H9 (cell line): ENCODE results near the gene NCEH1. TPM values are rescaled to one million over a fixed set of nuclear protein-coding genes. Genes with fewer than 3 reads are reported as not detected.

Experiments used
- DNase-seq: peaks from one replicate; pipeline ENCODE4 v3.0.0-alpha.2; 2017
- H2AFZ ChIP-seq: one replicate; pipeline ENCODE4 v1.6.1; 2013; ENCODE audit warnings: mild to moderate bottlenecking, low read length, control low read depth, moderate library complexity
- H2AK5ac ChIP-seq: 2 replicates; pipeline ENCODE4 v1.6.1; 2013; ENCODE audit warnings: low read length, control low read depth, mixed read lengths; ENCODE audit not compliant: insufficient read length
- H2BK120ac ChIP-seq: one replicate; pipeline ENCODE4 v1.6.1; 2013; ENCODE audit warnings: low read depth, mild to moderate bottlenecking, low read length, control low read depth, inconsistent platforms; ENCODE audit not compliant: poor library complexity, severe bottlenecking
- H2BK12ac ChIP-seq: 2 replicates; pipeline ENCODE4 v1.6.1; 2013; ENCODE audit warnings: low read length, control low read depth, mixed read lengths, low read depth; ENCODE audit not compliant: insufficient read length
- H2BK15ac ChIP-seq: 2 replicates; pipeline ENCODE4 v1.6.1; 2013; ENCODE audit warnings: low read depth, low read length, control low read depth
- H2BK20ac ChIP-seq: one replicate; pipeline ENCODE4 v1.6.1; 2013; ENCODE audit warnings: low read depth, mild to moderate bottlenecking, low read length, control low read depth, inconsistent platforms; ENCODE audit not compliant: poor library complexity, severe bottlenecking
- H2BK5ac ChIP-seq: 2 replicates; pipeline ENCODE4 v1.6.1; 2013; ENCODE audit warnings: low read length, control low read depth, mixed read lengths; ENCODE audit not compliant: insufficient read length
- H3K14ac ChIP-seq: 2 replicates; pipeline ENCODE4 v1.6.1; 2013; ENCODE audit warnings: low read length, control low read depth; ENCODE audit not compliant: insufficient read depth
- H3K18ac ChIP-seq: 2 replicates; pipeline ENCODE4 v1.6.1; 2013; ENCODE audit warnings: low read depth, mild to moderate bottlenecking, mixed read lengths, low read length, control low read depth; ENCODE audit not compliant: insufficient read length
- H3K23ac ChIP-seq: 2 replicates; pipeline ENCODE4 v1.6.1; 2013; ENCODE audit warnings: low read length, control low read depth, mixed read lengths, low read depth; ENCODE audit not compliant: insufficient read length
- H3K23me2 ChIP-seq: 2 replicates; pipeline ENCODE4 v1.6.1; 2013; ENCODE audit warnings: low read depth, mild to moderate bottlenecking, mixed read lengths, low read length, control low read depth; ENCODE audit not compliant: insufficient read length, poor library complexity, severe bottlenecking
- H3K27ac ChIP-seq: 2 replicates; pipeline ENCODE4 v1.5.1; 2013; ENCODE audit warnings: low read length, control low read depth, mixed read lengths, low read depth; ENCODE audit not compliant: insufficient read length
- H3K27me3 ChIP-seq: 2 replicates; pipeline ENCODE4 v1.6.1; 2013; ENCODE audit warnings: low read length, control low read depth, inconsistent platforms; ENCODE audit not compliant: insufficient read depth
- H3K4ac ChIP-seq: 2 replicates; pipeline ENCODE4 v1.6.1; 2013; ENCODE audit warnings: low read depth, mild to moderate bottlenecking, control low read depth, inconsistent platforms, low read length, moderate library complexity
- H3K4me1 ChIP-seq: 2 replicates; pipeline ENCODE4 v1.6.1; 2013; ENCODE audit warnings: low read length, control low read depth, inconsistent platforms; ENCODE audit not compliant: insufficient read depth
- H3K4me2 ChIP-seq: 2 replicates; pipeline ENCODE4 v1.6.1; 2013; ENCODE audit warnings: low read length, control low read depth, mixed read lengths; ENCODE audit not compliant: insufficient read length, insufficient read depth
- H3K56ac ChIP-seq: 2 replicates; pipeline ENCODE4 v1.6.1; 2013; ENCODE audit warnings: low read depth, mild to moderate bottlenecking, mixed read lengths, low read length, control low read depth; ENCODE audit not compliant: insufficient read length
- H3K79me1 ChIP-seq: 2 replicates; pipeline ENCODE4 v1.6.1; 2013; ENCODE audit warnings: low read depth, mild to moderate bottlenecking, moderate library complexity, low read length, control low read depth, inconsistent platforms; ENCODE audit not compliant: insufficient read depth, poor library complexity, severe bottlenecking
- H3K79me2 ChIP-seq: 2 replicates; pipeline ENCODE4 v1.6.1; 2013; ENCODE audit warnings: low read length, control low read depth, inconsistent platforms; ENCODE audit not compliant: insufficient read depth
- H3K9ac ChIP-seq: 2 replicates; pipeline ENCODE4 v1.6.1; 2013; ENCODE audit warnings: low read length, control low read depth, mixed read lengths; ENCODE audit not compliant: insufficient read length; ENCODE audit errors: extremely low read depth
- H3K9me3 ChIP-seq: one replicate; pipeline ENCODE4 v1.6.1; 2013; ENCODE audit warnings: low read depth, low read length, inconsistent platforms; ENCODE audit not compliant: control insufficient read depth
- H3T11ph ChIP-seq: one replicate; pipeline ENCODE4 v1.6.1; 2013; ENCODE audit warnings: mild to moderate bottlenecking, low read length, control low read depth, inconsistent platforms
- H4K20me1 ChIP-seq: one replicate; pipeline ENCODE4 v1.6.1; 2013; ENCODE audit not compliant: control insufficient read depth, insufficient read length, insufficient read depth
- H4K5ac ChIP-seq: 2 replicates; pipeline ENCODE4 v1.6.1; 2013; ENCODE audit warnings: low read depth, mild to moderate bottlenecking, mixed read lengths, low read length, control low read depth; ENCODE audit not compliant: insufficient read length
- H4K8ac ChIP-seq: replicated peaks from 2 replicates; pipeline ENCODE4 v1.6.1; 2013; ENCODE audit warnings: low read length, control low read depth, mixed read lengths, low read depth; ENCODE audit not compliant: insufficient read length
- H4K91ac ChIP-seq: 2 replicates; pipeline ENCODE4 v1.6.1; 2013; ENCODE audit warnings: low read depth, mild to moderate bottlenecking, moderate library complexity, mixed read lengths, low read length, control low read depth; ENCODE audit not compliant: insufficient read length
- H3K27ac Mint-ChIP-seq, 3 experiments: 2 replicates in 2 of 3; 3 replicates in 1 of 3; pipeline ENCODE4 v1.8.0; 2020 to 2021; ENCODE audit warnings: mixed read lengths in 3 of 3, mild to moderate bottlenecking in 1 of 3, moderate library complexity in 1 of 3
- H3K27me3 Mint-ChIP-seq: 2 replicates; pipeline ENCODE4 v1.8.0; 2021; ENCODE audit warnings: low read depth, mild to moderate bottlenecking, moderate library complexity, mixed read lengths
- H3K36me3 Mint-ChIP-seq, 3 experiments: 2 replicates in 2 of 3; 3 replicates in 1 of 3; pipeline ENCODE4 v1.8.0; 2020 to 2021; ENCODE audit warnings: low read depth in 3 of 3, mixed read lengths in 3 of 3; ENCODE audit not compliant: insufficient read depth in 1 of 3
- H3K4me1 Mint-ChIP-seq, 2 experiments: 2 replicates each; pipeline ENCODE4 v1.8.0; 2020; ENCODE audit warnings: mixed read lengths in 2 of 2
- H3K4me3 Mint-ChIP-seq, 2 experiments: 2 replicates in 1 of 2; 3 replicates in 1 of 2; pipeline ENCODE4 v1.8.0; 2020 to 2021; ENCODE audit warnings: mild to moderate bottlenecking in 2 of 2, mixed read lengths in 2 of 2, moderate library complexity in 1 of 2
- H3K9me3 Mint-ChIP-seq, 2 experiments: 2 replicates in 1 of 2; 3 replicates in 1 of 2; pipeline ENCODE4 v1.8.0; 2020; ENCODE audit warnings: mild to moderate bottlenecking in 2 of 2, mixed read lengths in 2 of 2, moderate library complexity in 1 of 2
- WGBS: extraction: QIAGEN DNeasy Blood & Tissue Kit; methylation state at CpG from one replicate; pipeline ENCODE4 v1.1.7; 2013; ENCODE audit warnings: missing lambda C conversion rate, low lambda C conversion rate, mixed read lengths; ENCODE audit not compliant: insufficient read length; ENCODE audit errors: extremely low coverage; 5-methylcytosine and 5-hydroxymethylcytosine counted together
- total RNA-seq: library from RNA; stranded (reverse); gene quantifications from 2 replicates; pipeline ENCODE4 v1.2.1, GENCODE V29; 2021
- TF ChIP-seq, protein P1 (sequence below): fragments of 200-600 bp; sonication (generic); conservative IDR thresholded peaks from 3 replicates; pipeline ENCODE4 v1.8.0; 2021; ENCODE audit warnings: antibody characterized with exemption, mild to moderate bottlenecking

The NCEH1 gene
- total RNA-seq, 1 experiment from 2014 or later, result 2.3 TPM

DNA sequence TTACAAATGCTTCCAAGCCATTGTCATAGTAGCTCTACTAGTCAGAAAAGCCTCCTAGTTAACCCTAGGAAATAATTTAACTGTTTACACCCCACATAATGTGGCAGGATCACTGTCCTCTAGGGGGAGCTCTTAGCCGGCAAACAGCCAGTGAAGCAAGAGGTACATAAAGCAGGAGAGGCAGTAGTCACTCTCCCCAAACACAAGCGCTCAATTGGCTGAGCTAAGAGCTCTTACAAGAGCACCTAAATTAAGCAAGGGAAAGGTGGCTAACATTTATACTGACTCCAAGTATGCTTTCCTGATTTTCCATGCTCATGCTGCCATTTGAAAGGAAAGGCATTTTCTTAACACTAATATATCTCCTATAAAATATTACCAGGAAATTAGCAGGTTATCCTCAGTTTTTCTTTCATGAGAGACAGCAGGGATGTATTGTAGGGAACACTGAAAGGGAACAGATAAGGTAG, 37.6 kb downstream of the NCEH1 start:
- no peaks in the 10 kb centered on the region for H3K27me3 Mint-ChIP-seq
- whole genome bisulfite sequencing, result no CpG with 5 or more reads among the region's 2 CpGs
- no peak overlapping the region; a peak in 1 of 7 replicates for H3K27ac Mint-ChIP-seq
- Histone ChIP-seq H3T11ph (no peak overlapping the region), H3K4me2 (no peak overlapping the region), H3K9ac (no peak overlapping the region), H3K79me1 (no peaks in the 10 kb centered on the region), H2BK20ac (no peak overlapping the region), H2BK12ac (no peak overlapping the region), H4K20me1 (no peaks in the 10 kb centered on the region), H3K4ac (no peak overlapping the region), H3K56ac (no peak overlapping the region), H3K23ac (no peak overlapping the region), H2AFZ (no peak overlapping the region), H3K27ac (no peak overlapping the region), H3K27me3 (no peaks in the 10 kb centered on the region), H3K18ac (no peak overlapping the region), H3K9me3 (no peaks in the 10 kb centered on the region), H3K4me1 (peaks cover 5% of the 10 kb centered on the region), H2BK120ac (no peak overlapping the region), H4K91ac (no peak overlapping the region), H2BK5ac (no peak overlapping the region), H3K14ac (no peak overlapping the region), H3K79me2 (no peaks in the 10 kb centered on the region), H2BK15ac (no peak overlapping the region), H4K8ac (no peak overlapping the region), H2AK5ac (no peak overlapping the region), H3K23me2 (peaks cover 3% of the 10 kb centered on the region), H4K5ac (no peak overlapping the region)
- H3K4me1 Mint-ChIP-seq, result peaks cover 23 to 30% of the 10 kb centered on the region in 2 experiments
- H3K36me3 Mint-ChIP-seq, result peaks cover 0 to 4% (median 0%) of the 10 kb centered on the region in 3 experiments; a peak in 1 of 7 replicates
- peaks cover 4 to 6% of the 10 kb centered on the region in 2 experiments; a peak in 3 of 5 replicates for H3K9me3 Mint-ChIP-seq
- H3K4me3 Mint-ChIP-seq, result no peak overlapping the region
- TF ChIP-seq, protein P1, sequence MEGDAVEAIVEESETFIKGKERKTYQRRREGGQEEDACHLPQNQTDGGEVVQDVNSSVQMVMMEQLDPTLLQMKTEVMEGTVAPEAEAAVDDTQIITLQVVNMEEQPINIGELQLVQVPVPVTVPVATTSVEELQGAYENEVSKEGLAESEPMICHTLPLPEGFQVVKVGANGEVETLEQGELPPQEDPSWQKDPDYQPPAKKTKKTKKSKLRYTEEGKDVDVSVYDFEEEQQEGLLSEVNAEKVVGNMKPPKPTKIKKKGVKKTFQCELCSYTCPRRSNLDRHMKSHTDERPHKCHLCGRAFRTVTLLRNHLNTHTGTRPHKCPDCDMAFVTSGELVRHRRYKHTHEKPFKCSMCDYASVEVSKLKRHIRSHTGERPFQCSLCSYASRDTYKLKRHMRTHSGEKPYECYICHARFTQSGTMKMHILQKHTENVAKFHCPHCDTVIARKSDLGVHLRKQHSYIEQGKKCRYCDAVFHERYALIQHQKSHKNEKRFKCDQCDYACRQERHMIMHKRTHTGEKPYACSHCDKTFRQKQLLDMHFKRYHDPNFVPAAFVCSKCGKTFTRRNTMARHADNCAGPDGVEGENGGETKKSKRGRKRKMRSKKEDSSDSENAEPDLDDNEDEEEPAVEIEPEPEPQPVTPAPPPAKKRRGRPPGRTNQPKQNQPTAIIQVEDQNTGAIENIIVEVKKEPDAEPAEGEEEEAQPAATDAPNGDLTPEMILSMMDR, result peak; percentile 93
- peak; percentile 78 for DNase-seq
